HL-60/S4 (cell line): ENCODE results near the gene NUDCD3.

Experiments used
- in situ Hi-C: fragments of 300-500 bp; cut with MboI; formaldehyde crosslinking; loops from 2 replicates; pipeline ENCODE4 v1.14.3; 2022; ENCODE audit warnings: low sequenced_read_pairs

NUDCD3 gene

DNA sequence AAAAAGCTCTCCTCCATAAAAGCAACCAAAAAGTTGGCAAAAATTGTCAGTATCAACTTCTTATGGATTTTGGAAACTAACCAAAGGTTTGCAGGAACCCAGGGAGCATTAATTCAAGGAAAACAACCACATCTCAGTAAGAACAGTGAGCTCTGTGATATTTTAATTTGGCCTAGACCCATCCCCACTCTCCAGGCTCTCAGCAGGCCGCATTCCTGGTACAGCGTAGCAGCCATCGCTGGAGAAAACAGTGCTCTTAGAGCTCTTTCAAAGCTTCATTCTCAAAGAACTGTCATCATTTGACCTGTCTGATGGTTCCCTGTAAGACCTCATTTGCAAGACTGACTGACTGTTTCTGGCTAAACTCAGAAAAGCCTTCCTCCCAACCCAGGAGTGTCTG, 81.9 kb downstream of the NUDCD3 start:
- in situ Hi-C loops: no loop called here

DNA sequence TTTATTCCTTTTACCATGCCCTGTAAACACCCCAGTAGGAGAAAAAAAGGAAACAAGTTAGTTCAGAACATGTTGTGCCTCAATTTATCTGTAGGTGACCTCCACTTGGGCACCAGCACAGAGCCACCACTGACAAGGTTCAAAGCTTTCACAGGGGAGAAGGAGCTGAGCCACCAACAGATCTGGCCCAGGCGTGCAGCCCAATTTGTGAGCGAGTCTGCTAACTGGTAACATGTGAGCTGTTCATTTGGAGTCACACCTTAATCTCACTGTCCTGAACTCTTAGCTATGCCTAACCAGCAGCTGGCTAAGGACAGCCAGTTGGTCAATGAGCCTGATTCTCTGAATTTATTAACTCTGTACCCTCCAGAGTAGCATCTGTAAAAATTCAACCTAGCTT, 86.7 kb downstream of the NUDCD3 start:
- in situ Hi-C loops: no loop called here

DNA sequence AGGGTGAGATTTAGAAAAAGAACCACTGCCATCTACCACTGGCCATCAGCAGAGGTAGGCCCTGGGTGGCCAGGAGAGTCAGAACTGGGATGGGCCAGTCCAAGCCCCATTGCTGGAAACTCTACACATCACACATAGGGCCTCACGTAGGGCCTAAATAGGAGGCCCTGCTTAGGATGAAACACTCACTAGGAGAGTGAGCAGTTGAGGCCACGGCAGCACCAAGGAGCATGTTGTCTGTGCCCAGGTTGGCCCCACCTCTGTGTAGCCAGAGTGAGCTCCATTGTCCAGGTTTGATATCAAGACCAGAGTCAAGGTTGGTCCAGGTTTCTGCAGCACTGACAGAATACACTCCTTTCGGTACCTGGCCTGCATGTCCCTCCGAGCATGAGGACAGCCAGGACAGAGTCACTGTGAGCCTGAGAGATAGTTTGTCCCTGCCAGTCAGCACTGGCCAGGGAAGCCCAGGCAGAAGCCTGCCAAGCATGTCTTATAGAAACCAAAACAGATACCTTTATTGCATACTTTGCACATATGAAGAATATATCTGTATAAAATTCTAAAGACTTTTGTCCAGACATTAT, 87.2 kb downstream of the NUDCD3 start:
- in situ Hi-C loops: no loop called here

DNA sequence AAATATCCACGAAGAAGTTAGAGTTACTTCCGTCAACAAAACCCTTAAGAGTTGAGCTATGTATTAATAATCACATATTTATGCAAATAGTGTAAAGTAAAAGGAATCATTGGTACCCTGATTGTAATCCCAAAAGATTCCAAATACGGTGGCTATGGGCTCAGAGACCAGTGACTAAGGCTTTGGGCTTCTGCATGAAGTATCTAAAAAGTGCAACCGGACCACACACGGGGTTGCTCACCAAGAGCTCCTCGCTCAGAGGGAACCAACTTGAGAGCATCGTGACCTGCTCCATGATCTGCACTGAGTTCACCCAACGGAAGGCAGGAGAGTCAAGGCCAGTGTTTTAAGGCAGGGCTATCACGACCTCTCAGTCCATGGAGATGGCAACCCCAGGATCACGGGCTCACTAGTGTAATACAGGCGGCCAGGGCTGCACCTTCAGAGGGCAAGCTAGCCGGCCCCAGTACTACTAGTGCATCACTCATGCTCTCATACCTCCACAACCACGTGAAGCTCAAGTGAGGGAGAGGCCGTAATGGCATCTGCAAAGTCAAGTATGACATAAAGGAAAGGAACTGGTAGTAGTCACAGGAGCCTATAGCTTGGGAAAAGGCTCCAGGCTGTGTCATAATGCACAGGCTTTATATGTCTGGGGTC, 87.9 kb downstream of the NUDCD3 start:
- in situ Hi-C loops: no loop called here

DNA sequence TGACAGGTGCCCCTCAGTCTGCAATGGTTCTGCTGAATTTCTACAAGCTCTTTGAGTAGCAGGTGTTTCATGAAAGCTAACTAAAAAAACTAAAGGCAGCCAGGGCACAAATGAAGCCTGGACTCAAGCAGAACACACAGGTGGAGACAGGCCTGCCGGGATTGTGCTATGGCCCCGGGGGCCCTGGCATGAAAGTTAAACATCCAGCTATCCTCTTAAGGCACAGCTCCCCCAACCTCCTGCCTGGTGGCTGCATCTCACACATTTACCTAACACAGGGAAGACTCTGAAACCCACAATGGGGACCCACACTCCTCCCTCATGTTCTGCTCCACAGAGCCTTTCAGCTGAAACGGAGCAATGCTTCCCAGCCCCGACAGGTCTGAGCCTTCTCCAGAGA, 88.8 kb downstream of the NUDCD3 start:
- in situ Hi-C loops: no loop called here

DNA sequence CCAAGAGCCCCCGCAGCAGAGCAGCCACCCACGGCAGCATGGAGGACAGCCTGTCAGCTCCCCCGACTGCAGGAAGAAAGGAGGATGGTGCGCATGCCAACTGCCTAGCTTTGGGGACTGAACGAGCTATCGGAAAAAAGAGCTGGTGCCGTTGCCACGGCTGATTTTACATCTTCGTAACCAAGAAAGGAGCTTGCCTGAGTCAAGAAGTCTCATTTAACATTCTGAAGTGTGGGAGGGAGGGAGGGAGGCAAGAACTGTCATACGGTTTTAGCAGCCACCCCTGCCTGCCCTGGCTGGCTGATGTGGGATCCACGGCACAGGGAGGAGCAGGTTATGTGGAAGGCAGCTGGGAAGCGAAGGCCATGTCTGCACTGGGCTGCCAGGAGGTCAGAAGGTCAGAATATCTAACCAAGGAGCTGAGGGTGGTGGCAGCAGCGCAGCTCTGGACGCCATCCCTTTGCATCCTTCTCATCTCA, 90.4 kb downstream of the NUDCD3 start:
- in situ Hi-C loops: no loop called here

DNA sequence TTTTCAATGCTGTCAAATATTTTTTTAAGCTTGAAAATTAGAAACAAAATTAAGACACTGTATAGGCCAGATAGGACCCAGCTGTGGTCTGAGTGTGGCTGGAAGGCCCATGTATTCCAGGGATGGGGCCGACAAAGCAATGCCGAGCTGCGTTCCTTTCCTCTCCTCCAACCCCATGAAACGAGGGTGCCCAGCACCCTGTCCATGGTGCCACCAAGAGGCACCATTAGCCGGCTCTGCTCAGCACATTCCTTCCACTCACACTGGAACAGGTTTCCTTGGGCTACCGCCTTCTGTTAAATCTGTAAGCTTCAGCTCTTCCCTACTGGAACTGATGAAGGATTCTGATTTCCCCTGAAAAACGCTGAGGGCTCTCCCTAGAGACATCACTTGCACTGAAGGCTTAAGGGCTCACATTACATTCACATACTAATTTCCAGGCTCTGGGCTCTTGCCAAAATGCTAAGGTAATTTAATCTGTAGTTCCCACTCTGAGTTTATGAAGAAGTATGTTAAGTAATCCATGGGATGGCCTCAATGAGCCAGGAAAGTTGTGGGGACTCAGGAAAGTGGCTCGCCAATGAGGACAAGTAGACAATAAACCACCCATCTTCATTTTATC, 91.4 kb downstream of the NUDCD3 start:
- in situ Hi-C loops: no loop called here

DNA sequence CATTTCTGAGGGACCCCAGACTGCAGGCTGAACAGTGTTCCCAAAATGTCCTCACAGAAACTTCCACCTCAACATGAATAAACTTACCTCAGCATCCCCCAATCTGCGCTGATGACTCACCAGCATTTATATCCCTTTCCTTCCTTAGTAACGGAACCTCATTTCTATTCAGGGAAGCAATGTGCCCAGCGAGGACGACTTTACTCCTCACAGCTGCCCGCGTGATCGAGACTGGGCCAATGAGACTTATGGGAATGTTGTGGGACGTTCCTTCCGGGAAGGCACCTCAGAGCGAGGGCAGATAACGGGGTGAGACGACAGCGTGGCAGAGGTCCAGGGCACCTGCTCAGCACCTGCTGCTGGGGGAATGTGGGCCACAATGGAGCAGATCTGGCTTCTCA, 91.9 kb downstream of the NUDCD3 start:
- in situ Hi-C loops: no loop called here

DNA sequence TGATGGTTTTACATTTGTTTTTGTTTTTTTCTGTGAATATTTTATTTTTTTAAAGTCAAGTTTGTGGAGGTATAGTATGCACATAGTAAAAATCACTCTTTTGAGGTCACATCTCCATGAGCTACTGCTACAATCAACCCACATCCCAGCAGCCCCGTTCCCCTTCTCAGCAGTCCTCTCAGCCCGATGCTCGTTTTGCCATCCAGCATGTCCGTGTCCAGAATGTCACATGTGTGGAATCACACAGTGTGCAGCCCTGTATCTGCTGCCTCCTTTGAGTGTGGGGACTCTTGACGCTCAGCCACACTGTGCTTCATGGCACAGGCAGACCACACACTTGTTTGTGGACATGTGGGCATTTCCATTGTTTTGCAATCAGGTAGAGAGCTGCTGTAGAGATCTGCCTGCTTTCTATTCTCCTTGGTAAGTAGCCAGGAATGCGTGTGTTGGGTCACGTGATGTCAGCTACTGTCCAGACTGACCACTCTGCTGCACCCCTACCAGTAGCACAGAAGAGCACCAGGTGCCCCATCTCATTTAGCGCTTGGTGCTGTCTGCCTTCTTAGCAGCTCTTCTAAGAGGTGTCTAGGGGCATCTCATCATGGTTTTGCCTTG, 93.4 kb downstream of the NUDCD3 start:
- in situ Hi-C loops: no loop called here

DNA sequence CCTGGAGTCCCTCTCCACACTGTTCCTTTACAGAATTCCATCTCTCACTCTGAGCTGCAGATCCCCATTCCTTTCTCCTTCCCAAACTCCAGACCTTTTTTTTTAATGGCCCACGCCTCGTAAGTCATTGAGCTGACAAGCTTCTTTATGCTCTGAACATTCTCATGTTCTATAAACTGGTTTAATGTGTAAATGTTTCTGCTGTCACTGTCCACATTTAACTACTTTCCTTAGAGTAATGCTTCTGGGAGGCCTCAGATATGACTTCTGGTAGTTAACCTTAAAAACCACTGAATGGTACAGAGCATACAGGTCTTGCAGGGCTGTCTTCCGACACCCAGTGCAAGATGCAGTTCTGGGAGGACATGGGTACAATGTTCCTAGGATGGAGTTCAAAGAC, 94.0 kb downstream of the NUDCD3 start:
- in situ Hi-C loops: no loop called here

DNA sequence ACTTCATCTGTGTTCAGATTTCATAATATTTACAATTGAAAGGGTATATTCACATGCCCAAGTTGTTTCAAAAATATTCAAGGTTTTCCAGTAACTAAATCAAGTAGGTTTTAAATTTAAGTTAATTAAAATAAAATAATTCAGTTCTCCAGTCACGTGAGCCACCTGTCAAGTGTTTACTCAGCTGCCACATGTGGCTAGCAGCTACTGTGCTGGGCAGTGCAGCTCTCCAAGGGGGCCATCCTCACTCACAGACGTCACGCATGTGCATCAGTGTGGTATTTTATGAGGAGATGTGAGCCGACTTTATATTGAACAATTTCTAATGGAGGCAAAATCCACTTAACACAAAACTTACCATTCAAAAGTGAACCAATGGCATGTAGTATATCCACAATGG, 95.4 kb downstream of the NUDCD3 start:
- in situ Hi-C loops: no loop called here

DNA sequence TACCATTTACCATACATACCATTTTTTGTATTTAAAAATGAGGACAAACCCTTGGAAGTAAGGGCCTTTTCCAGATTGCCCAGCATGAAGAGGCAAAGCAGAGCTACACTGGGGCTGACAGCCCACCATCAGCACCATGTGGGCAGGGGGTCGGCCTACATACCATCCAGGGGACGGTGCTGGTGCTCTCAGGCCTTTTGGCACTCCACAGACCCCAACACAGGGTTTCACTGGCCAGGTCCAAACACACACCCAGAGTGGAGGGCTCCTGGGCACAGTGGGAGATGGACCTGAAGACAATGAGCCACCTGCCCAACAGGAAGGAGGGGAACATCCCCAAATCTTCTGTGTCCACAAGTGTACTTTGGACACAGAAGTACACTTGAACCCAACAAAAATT, 95.8 kb downstream of the NUDCD3 start:
- in situ Hi-C loops: no loop called here

DNA sequence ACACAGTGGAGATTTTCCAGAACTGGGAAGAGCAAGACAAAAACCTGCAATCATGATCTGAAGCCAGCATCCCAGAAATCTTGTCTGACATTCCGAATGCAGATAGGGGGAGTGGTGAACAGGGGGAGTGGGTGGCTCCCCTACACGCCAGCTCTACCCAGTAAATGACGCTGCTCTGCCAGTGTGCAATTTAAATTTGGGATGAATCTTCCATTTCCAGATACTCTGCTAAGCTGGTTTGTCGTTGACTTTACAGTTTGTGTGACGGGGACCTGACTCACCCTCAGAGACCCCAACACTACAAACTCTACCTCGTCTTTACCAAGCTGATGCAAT, 96.4 kb downstream of the NUDCD3 start:
- in situ Hi-C loops: no loop called here

DNA sequence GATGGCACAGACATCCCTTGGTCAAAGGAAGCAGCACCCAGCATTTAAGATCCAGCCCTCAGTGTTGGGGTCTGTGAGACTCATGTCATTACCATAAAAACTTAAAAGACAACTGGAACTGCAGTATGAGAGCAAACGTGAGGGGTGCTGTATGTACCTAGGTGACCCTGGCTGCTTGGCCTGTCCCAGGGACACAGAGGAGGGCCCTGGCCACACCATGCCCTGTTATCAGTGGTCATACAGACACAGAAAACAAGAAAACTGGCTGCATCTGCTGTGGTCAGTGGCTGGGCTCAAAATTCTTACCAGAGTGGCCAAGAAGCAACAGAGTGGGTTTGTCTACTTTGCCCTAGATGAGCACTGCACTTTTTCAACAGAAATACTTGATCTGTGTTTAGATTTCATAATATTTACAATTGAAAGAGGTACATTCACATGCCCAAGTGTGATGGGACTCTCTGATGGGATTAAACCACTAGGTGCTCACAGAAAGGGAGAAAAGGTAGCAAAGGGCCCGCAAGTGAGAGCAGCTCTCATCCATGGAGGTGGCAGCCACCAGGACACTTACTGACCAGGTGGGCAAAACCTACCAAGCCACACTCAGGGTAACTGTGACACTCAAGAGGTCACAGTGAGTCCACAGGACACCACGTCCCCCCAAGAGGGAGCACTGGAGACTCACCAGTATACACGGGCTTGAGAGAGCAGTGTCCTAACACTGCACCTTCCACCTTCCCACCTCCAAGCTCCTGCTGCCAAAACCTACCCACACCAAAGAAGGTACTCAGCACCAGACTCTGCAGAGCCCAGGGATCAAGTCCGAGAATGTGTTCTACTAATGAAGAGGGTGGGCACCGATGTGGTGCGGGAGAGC, 97.0 kb downstream of the NUDCD3 start:
- in situ Hi-C loops: no loop called here

DNA sequence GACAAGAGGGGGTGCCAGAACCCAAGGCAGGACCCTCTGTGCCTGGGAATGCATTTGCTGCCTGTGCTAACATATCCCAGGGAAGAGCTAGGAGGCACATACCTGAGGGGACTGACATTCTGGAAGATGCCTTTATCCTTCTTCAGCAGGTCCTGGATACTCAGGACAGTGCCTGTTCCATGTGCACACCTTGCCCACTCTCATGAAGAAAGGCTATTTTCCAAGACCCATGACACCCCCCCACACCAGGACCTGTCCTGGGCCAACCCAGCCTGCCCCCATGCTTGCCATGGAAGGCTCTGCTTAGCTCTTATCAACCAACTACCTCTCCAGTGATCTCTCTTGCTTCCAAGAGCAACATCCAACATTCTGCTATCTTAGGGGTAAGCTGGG, 97.8 kb downstream of the NUDCD3 start:
- in situ Hi-C loops: no loop called here

DNA sequence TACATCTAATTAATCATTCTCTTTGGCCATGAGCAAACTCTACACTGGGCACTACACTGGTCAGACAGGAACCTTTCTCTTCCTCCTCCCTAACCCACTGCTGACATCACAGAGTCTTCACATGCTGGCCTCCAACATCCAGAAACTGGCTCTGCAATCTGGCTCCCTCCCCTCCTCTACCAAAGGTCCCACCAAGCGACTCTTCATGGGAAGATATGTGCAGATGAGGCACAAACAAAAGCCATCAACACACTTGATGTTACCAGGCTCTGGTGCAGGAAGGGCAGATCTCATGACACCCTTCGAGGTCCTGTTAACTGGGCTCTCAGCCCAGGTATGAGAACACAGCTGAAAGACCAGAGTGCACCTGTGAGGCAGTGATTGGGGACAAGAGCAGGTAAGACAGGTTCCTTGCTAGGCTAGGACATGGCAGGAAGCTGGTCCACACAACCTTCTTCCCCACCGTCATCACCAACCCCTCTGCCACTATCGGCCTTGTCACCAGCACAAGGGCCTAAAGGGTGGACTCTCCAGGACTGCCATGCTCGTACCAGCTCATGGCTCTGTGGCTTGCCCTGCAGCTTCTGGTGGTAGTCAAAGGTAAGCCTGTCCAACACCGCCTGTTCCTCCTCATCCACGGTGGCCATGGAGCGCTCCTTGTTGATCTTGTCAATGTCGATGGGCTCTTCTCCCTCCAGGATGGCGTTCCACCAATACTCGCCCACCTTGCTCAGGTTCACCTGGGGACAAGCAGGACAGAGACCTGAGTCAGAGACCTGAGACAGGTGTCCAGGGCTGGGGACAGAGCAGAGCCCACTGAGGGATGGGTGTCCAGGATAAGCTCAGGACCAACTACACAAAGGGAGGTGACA, 98.5 kb downstream of the NUDCD3 start:
- in situ Hi-C loops: no loop called here

DNA sequence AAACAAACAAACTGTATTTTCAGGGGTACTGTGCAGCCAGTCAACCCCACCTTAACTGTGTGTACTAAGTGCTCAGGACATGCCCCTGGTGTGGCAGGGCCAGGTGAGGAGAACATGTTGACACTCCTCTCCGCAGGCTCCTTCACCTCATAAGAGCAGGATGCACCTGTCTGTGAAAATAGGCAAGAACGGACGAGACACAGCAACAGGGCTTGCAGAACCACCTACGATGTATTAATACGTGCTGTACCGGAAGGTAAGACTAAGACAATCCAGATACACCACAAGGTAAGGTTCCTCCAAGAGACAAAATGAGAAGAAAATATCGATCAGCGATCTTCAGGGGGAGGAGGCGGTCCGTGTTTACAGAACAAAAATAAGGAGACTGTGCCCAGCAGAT, 99.3 kb downstream of the NUDCD3 start:
- in situ Hi-C loops: no loop called here

DNA sequence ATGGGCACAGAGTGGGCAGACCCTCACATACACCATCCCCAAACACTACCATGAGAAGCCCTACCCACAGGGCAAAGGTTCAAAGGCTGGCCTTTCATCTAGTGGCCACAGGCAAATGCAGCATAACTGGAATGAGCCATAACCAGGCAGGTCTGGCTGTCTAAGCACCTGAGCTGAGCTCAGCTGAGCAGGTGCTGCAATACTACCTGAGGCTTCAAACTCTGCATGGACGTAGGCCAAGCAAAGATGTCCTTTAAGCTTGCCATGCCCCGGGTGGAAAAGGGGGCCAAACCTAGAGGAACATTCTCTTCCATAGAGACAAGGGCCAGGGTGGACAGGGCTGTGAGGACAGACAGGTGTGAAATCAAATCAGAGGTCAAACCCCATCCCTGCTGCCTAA, 99.8 kb downstream of the NUDCD3 start:
- in situ Hi-C loops: no loop called here

DNA sequence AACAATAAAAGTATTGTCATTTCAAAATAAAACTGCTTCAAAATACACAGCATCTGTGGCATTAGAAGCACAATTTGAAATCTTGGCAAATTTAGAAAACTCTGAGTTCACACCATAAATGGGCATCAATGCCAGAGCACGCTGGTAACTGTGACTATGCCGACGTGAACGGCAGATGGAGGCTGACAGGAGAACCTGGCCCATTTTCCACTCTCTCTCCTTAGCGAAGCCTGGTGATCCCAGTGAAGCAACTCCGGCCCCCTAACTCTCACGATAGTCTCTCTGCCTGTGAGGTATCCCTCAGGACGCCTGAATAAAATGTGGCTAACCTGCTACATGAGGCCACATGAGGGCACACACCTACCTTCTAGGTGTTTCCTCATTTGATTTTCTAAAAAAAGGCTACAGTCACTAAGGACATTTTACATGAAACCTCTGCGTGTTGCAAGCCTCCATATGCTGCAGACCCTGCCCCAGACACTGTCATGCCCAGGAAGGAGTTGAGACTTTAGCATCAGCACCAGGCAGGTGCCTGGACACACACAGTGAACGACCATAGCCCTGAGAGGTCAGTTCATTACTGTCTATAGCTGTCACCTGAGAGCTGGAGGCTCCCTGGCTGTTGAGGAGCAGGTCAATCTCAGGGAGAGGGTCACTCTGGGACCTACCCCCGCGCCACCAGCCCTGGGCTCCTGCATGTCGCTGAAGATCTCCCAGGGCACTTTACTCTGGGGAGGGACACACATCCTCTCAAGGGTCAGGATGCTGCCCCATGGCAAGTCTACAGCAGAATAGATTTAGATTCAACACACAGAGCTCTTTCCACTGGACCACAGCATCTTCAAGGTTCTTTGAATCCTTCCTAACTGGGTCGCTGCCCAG, 102.1 kb downstream of the NUDCD3 start:
- in situ Hi-C loops: no loop called here
